ENCODE measurements around the gene BBX. TPM values are rescaled to one million over a fixed set of nuclear protein-coding genes. Genes with fewer than 3 reads are reported as not detected.

The BBX gene
- total RNA-seq, 4 donors from 2014 or later: 55.6 to 86.7 (median 73.0) TPM

DNA sequence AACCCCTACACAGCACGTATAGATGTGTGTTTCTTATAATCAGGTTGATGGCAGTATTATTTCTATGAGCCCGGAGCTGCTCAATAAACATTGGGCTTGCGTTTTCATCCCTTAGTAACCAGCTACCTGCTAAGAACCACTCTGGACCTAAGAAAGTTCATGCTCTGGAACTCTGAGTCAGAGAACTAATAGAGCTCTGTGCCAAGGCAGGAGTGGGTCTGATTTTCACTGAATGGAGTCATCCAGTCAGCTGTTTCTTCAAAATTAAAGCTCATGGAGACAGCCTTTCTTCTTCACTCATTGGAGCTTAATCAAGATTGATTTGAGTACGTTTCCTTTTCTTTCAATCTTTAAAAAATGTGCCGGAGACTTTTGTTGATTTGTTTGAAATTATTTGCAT, 145.7 kb downstream of the BBX start:
- 69 to 71% methylated on average over 4 to 5 of the region's 5 CpGs for WGBS, 2 donors (ENCODE audit: low coverage in 1 of 2)
- Histone ChIP-seq H3K27ac (no peak overlapping the region), H3K4me1 (peaks cover 0 to 22% (median 0%) of the 10 kb centered on the region in 3 donors), H3K36me3 (no peaks in the 10 kb centered on the region), H3K27me3 (no peaks in the 10 kb centered on the region), H3K4me3 (no peak overlapping the region), H3K9me3 (no peaks in the 10 kb centered on the region)
- TF ChIP-seq EP300 (IDR thresholded peaks at IDR 0.05): no peak
- no peak for TF ChIP-seq POLR2A (IDR thresholded peaks at IDR 0.05)
- TF ChIP-seq POLR2AphosphoS5 (IDR thresholded peaks at IDR 0.05): no peak
- TF ChIP-seq, protein P1, sequence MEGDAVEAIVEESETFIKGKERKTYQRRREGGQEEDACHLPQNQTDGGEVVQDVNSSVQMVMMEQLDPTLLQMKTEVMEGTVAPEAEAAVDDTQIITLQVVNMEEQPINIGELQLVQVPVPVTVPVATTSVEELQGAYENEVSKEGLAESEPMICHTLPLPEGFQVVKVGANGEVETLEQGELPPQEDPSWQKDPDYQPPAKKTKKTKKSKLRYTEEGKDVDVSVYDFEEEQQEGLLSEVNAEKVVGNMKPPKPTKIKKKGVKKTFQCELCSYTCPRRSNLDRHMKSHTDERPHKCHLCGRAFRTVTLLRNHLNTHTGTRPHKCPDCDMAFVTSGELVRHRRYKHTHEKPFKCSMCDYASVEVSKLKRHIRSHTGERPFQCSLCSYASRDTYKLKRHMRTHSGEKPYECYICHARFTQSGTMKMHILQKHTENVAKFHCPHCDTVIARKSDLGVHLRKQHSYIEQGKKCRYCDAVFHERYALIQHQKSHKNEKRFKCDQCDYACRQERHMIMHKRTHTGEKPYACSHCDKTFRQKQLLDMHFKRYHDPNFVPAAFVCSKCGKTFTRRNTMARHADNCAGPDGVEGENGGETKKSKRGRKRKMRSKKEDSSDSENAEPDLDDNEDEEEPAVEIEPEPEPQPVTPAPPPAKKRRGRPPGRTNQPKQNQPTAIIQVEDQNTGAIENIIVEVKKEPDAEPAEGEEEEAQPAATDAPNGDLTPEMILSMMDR (IDR thresholded peaks at IDR 0.05): no peak
- no peak for ATAC-seq

DNA sequence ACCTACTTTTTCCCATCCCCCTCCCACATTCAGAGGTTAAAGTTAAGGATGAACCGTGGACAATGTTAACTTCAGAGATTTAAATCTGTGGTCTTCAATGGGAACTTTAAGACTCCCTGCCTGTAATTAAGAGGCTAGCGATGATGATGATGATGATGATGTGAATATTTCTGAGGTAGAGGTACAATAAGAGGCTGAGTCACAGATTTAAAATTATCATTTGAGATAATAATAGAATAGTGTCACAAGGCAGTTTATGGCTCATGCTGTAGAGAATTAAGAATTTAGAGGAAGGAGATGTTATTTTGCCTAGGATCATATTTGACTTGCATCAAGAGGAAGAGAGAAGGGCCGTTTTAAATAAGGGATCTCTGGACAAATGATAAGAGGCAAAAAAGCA, 146.2 kb downstream of the BBX start:
- H3K27ac ChIP-seq: no peak overlapping the region
- H3K4me3 ChIP-seq: no peak overlapping the region
- no peaks in the 10 kb centered on the region for H3K9me3 ChIP-seq
- no peaks in the 10 kb centered on the region for H3K27me3 ChIP-seq
- no peak for ATAC-seq
- H3K36me3 ChIP-seq: no peaks in the 10 kb centered on the region
- WGBS, 2 donors (ENCODE audit: low coverage in 1 of 2): 81 to 86% methylated on average over 3 of the region's 3 CpGs
- TF ChIP-seq, protein P1 (IDR thresholded peaks at IDR 0.05): no peak
- TF ChIP-seq POLR2A (IDR thresholded peaks at IDR 0.05) (no peak), POLR2AphosphoS5 (IDR thresholded peaks at IDR 0.05) (no peak), EP300 (IDR thresholded peaks at IDR 0.05) (no peak)
- H3K4me1 ChIP-seq: peaks cover 0 to 20% (median 0%) of the 10 kb centered on the region in 3 donors

DNA sequence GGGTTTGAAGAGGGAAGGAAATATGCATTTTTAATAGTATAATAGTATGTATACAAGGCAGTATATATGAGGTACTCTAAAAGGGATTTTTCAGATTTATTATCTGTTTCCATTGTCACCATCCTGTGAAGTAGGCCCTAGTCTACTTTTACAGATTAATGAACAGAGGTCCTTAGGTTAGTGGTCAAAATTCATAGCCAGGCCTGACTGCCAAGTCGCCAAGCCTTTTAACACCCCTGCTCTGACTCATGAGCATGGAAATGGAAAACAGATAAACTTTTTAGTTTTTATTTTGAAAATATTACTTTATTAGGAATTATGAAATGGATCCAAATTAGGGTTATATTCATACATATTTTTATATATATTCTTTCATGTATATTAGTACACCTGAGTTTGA, 146.9 kb downstream of the BBX start:
- no peaks in the 10 kb centered on the region for H3K36me3 ChIP-seq
- no peak overlapping the region for H3K27ac ChIP-seq
- H3K4me3 ChIP-seq: no peak overlapping the region
- WGBS, 2 donors (ENCODE audit: low coverage in 1 of 2): 79 to 89% methylated on average over 1 of the region's 1 CpG
- ATAC-seq: no peak
- H3K9me3 ChIP-seq: no peaks in the 10 kb centered on the region
- H3K4me1 ChIP-seq: peaks cover 0 to 28% (median 0%) of the 10 kb centered on the region in 3 donors
- no peaks in the 10 kb centered on the region for H3K27me3 ChIP-seq
- TF ChIP-seq, protein P1 (IDR thresholded peaks at IDR 0.05): no peak
- TF ChIP-seq EP300 (IDR thresholded peaks at IDR 0.05) (no peak), POLR2AphosphoS5 (IDR thresholded peaks at IDR 0.05) (no peak), POLR2A (IDR thresholded peaks at IDR 0.05) (no peak)

DNA sequence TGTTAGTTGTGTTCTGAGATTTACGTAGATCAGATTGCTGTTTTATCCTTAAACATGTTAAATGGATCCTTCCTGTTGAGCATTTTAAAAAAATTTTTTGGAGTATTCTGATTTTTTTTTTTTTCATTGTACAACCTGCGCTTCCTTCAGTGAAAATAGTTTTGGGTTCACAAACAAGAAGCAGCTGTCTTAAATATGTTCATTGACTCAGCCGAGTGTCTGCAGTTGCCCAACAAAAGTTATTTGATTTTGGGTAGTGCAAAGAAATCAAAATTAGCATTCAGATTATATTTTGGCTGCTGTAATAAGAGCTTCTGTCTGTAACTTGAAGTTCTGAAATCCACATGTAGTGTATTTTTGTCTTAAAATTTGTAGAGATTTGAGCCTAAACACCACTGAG, 148.2 kb downstream of the BBX start:
- H3K36me3 ChIP-seq: no peaks in the 10 kb centered on the region
- H3K4me3 ChIP-seq: no peak overlapping the region
- H3K4me1 ChIP-seq: peaks cover 0 to 40% (median 0%) of the 10 kb centered on the region in 3 donors
- no peaks in the 10 kb centered on the region for H3K9me3 ChIP-seq
- TF ChIP-seq POLR2AphosphoS5 (IDR thresholded peaks at IDR 0.05) (no peak), POLR2A (IDR thresholded peaks at IDR 0.05) (no peak), EP300 (IDR thresholded peaks at IDR 0.05) (no peak)
- TF ChIP-seq, protein P1 (IDR thresholded peaks at IDR 0.05): no peak
- WGBS, 2 donors (ENCODE audit: low coverage in 1 of 2): 72 to 76% methylated on average over 3 of the region's 3 CpGs
- no peak overlapping the region for H3K27ac ChIP-seq
- ATAC-seq: no peak
- H3K27me3 ChIP-seq: no peaks in the 10 kb centered on the region

DNA sequence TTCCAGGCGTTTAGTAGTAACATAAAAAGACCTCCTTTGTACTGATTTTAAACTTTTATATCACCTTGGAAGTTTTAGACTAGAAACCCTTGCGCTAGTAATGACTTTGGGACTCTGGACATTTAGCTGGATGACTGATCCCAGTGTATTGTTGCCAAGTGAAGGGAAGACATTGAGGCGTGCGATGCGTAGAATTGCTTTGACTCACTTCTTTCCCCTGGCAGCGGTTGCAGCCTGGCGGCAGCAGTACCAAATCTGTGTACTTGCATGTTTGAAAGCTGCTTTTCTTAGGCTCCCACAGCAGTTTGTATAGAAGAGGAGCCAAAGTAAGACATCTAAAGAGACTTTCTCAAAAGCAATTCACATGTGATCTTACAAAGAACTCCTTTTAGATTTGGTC, 151.6 kb downstream of the BBX start:
- 60 to 78% methylated on average over 7 of the region's 7 CpGs for WGBS, 2 donors (ENCODE audit: low coverage in 1 of 2)
- peak; percentile 40 for TF ChIP-seq POLR2AphosphoS5 (IDR thresholded peaks at IDR 0.05)
- TF ChIP-seq EP300 (IDR thresholded peaks at IDR 0.05): no peak
- no peak for TF ChIP-seq POLR2A (IDR thresholded peaks at IDR 0.05)
- TF ChIP-seq, protein P1 (IDR thresholded peaks at IDR 0.05): peak in 1 of 4 experiments; percentile 10
- Histone ChIP-seq H3K4me1 (peaks cover 0 to 56% (median 0%) of the 10 kb centered on the region in 3 donors), H3K4me3 (no peak overlapping the region), H3K36me3 (no peaks in the 10 kb centered on the region), H3K27ac (peak overlapping the region in 3 of 4 donors; percentile 3 to 13 (median 4)), H3K9me3 (no peaks in the 10 kb centered on the region), H3K27me3 (no peaks in the 10 kb centered on the region)
- no peak for ATAC-seq

Measured in gastroesophageal sphincter (tissue), 4 donors.